GM13976 (cell line): ENCODE measurements around the gene SPACA6.

Experiments used
- DNase-seq: peaks from one replicate; pipeline ENCODE4 v3.0.0; 2012; ENCODE audit warnings: low spot score
- in situ Hi-C: fragments of 300-500 bp; cut with MboI; formaldehyde crosslinking; loops from one replicate; pipeline ENCODE4 v1.12.0; 2022; ENCODE audit warnings: low sequenced_read_pairs, mixed read lengths, inconsistent platforms; ENCODE audit not compliant: unreplicated experiment
- TF ChIP-seq, protein P1 (sequence below): IDR thresholded peaks from 2 replicates; pipeline ENCODE4 v1.5.1; 2012; ENCODE audit warnings: borderline replicate concordance, mild to moderate bottlenecking; ENCODE audit not compliant: insufficient read depth; ENCODE audit errors: extremely low read depth, missing control alignments, control extremely low read depth

The SPACA6 gene

DNA sequence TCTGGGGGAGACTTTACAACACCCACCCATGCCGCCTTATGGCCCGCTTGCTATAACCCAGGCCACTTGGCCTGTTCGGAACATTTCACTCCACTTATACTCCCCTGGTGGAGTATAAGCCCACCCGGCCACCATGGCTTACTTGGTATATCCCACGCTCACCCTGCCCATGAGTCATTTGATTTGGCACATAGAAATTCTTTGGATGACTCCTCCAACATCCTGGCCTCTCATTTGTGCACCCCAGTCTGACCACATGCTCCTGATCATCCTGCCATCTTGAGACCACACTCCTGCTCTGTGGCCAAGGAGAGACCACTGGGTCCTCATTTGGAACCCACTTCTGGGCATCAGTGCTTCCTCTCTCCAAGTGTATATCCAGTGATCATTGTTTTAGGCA lies 5.2 kb downstream of the SPACA6 start:
- no peak for DNase-seq
- in situ Hi-C loops = no loop called here
- TF ChIP-seq, protein P1, sequence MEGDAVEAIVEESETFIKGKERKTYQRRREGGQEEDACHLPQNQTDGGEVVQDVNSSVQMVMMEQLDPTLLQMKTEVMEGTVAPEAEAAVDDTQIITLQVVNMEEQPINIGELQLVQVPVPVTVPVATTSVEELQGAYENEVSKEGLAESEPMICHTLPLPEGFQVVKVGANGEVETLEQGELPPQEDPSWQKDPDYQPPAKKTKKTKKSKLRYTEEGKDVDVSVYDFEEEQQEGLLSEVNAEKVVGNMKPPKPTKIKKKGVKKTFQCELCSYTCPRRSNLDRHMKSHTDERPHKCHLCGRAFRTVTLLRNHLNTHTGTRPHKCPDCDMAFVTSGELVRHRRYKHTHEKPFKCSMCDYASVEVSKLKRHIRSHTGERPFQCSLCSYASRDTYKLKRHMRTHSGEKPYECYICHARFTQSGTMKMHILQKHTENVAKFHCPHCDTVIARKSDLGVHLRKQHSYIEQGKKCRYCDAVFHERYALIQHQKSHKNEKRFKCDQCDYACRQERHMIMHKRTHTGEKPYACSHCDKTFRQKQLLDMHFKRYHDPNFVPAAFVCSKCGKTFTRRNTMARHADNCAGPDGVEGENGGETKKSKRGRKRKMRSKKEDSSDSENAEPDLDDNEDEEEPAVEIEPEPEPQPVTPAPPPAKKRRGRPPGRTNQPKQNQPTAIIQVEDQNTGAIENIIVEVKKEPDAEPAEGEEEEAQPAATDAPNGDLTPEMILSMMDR = no peak

DNA sequence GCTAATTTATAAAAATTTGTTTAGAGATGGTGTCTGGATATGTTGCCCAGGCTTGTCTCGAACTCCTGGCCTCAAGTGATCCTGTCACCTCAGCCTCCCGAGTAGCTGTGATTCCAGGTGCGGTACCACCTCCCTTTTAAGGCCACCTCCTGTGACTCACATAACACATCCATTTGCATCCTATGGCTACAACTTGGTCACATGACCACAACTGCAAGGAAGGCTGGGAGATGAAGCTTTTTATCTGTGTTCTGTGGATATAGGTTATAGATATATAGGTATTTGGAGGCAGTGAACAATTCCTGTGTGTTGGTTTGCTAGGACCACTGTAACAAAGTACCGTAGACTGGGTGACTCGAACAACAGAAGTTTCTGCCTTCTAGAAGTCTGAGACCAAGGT lies 6.0 kb downstream of the SPACA6 start:
- TF ChIP-seq, protein P1 = no peak
- no peak for DNase-seq
- in situ Hi-C loops = no loop called here

DNA sequence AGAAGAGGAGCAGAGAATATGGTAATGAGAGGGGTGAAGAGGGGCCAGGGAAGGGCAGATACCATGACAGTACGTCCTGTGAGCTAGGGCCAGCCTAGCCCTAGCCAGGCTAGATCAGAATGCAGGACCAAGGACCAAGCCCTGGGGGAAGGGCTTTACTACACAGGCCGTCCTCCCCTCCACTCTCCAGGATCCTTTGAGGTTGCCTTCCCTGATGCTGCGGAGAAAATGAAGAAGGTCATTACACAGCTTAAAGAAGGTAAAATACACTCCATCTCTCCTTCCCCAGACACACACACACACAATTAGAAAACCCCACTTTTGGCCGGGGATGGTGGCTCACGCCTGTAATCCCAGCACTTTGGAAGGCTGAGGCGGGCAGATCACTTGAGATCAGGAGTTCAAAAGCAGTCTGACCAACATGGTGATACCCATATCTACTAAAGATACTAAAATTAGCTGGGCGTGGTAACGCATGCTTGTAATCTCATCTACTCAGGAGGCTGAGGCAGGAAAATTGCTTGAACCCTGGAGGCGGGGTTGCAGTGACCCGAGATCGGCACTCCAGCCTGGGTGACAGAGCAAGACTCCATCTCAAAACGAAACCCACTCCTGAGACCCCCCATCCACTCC lies 8.5 kb downstream of the SPACA6 start:
- no peak for DNase-seq
- TF ChIP-seq, protein P1 = no peak
- in situ Hi-C loops = no loop called here

DNA sequence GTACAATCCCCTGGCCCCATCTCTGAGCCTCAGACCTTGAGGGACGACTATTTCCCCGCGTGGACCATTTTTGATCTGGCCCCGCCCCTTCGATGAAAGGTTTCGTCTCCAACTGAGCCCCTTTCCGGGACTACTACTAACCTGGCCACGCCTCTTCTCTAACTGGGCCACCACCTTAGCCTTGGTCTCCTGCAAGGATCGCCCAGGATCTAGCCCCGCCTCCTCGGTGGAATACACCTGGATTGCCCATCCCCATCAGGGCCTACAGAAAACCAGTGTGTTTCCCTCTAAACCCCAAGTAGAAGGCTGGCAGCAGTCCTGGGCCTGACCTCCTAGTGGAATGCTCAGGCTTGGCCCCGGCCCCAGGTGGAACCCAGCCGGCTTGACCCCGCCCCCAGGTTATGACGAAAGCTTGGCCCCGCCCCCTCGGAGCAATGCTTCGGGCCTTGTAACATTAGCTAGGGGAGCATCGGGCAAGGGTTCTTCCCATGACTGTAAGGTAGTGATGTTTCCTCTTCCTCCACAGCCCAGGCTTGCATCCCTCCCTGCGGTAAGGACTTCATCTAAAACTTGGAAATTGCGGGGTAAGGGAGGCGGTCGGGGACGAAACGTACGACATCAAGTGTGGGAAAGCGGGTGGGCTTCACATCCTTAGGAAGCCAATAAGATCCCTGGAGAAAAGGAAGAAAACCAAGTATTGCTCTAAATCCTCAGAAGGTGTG lies 9.1 kb downstream of the SPACA6 start:
- no peak for DNase-seq
- TF ChIP-seq, protein P1 = no peak
- in situ Hi-C loops = no loop called here

DNA sequence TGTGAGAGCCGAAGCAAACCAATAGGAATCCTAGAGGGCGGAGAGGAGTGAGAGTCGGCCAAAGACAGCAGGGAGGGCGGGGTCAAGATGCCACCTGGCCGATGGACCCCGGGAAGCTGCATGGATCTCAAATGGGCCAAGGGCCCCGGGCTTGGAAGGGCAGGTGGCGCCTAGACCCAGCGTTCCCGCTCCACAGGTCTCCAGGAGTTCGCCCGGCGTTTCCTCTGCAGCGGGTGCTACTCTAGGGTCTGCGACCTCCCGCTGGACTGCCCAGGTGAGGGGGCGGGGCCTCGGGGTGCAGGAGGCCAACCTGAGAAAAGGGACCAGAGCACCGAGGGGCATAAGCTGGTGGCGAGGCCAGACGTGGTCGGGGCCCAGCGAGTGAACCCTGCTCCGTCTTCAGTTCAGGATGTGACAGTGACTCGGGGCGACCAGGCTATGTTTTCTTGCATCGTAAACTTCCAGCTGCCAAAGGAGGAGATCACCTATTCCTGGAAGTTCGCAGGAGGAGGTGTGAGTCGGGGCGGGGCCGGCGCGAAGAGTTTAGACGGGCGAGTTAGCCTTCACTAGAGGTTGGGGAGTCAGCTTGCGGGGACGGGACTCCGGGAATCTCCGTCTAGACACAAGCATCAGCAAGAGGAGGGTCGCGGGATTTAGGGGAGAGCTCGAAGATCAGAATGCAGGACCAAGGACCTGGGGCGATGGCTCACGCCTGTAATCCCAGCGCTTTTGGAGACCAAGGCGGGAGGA lies 9.9 kb downstream of the SPACA6 start:
- DNase-seq = no peak
- TF ChIP-seq, protein P1 = no peak
- in situ Hi-C loops = no loop called here

DNA sequence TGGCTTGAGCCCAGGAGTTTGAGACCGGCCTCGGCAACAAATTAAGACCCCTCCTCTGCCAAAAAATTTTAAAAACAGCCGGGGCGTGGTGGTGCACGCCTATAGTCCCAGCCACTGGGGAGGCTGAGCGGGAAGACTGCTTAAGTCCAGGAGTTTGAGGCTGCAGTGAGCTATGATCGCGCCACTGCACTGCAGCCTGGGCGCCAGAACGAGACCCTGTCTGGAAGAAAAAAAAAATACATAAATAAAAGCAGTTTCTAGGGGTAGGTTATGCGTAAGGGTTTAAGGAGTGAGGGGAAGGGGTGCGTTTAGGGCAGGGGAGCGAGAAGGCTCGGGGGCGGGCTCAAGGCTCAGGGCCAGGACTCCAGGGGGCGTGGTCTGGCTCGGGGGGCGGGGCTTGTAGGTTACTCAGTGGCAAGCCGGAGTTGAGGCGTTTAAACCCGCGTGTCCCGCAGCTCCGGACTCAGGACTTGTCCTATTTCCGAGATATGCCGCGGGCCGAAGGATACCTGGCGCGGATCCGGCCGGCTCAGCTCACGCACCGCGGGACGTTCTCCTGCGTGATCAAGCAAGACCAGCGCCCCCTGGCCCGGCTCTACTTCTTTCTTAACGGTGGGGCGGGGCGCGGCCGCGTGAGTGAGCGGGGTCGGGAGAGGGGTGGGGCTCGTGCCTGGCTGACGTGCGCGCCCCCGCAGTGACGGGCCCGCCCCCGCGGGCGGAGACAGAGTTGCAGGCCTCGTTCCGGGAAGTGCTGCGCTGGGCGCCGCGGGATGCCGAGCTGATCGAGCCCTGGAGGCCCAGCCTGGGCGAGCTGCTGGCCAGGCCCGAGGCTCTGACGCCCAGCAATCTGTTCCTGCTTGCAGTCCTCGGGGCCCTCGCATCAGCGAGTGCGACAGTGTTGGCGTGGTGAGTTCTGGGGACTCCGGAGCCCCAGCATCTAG lies 10.7 kb downstream of the SPACA6 start:
- TF ChIP-seq, protein P1 = peak; percentile 27
- peak; percentile 99 for DNase-seq
- in situ Hi-C loops = no loop called here
